Heart left ventricle (tissue), 13 donors: Measurements from ENCODE around the gene PGGT1B.

Experiments used
- CTCF ChIP-seq, 12 donors: fragments of 200-600 bp; sonication (generic) in 4 of 12; IDR thresholded peaks; one replicate each; pipeline versions ENCODE4 v1.5.0 to v1.8.0; 2018 to 2022; ENCODE audit warnings: antibody characterized with exemption in 12 of 12, mild to moderate bottlenecking in 5 of 12
- POLR2A ChIP-seq, 2 donors: fragments of 450-650 bp; IDR thresholded peaks; one replicate each; pipeline ENCODE4 v1.6.1; 2017; ENCODE audit warnings: antibody characterized with exemption in 2 of 2, mild to moderate bottlenecking in 2 of 2, moderate library complexity in 2 of 2
- donor health status: ischemic (EF 13 %, LVEDD 7.1; RV severe dilation, severe dysfunction).
- donor health status: DM: no; HTN: yes; CAD: no.
- donor health status: DM: no; HTN: no; CAD: no.
- donor health status: ischemic (EF 25% LVEDD 6.9; RV normal size, moderate dysfunction).
- donor health status: ischemic (EF 25% LVEDD 5.7; RV mildly dilated, moderate dysfunction).
- donor health status: ischemic (EF 35%, LVEDD 5.7; RV mildly dilated, moderate dysfunction).
- donor health status: nonischemic (EF 11% LVEDD 7.7; RV severe dilation, severe dysfunction).
- donor health status: DM: yes; HTN: yes; CAD: no.
- donor health status: PGD.
- donor health status: ischemic (EF 29% LVEDD 5.4; RV normal size, mild dysfunction).
- donor health status: nonischemic (EF 23%, LVEDD 6.1; RV moderate dilation, normal function).

- TF ChIP-seq CTCF (IDR thresholded peaks at IDR 0.05) (no peak), POLR2A (IDR thresholded peaks at IDR 0.05) (no peak)
Observed at GRCh38 chr5:115184770-115185169, 77.9 kb downstream of the PGGT1B start.
